ENCODE results near the gene PAPPA. TPM values are rescaled to one million over a fixed set of nuclear protein-coding genes. Genes with fewer than 3 reads are reported as not detected.

The PAPPA gene
- total RNA-seq, 1 donor from 2014 or later = 1.3 TPM

DNA sequence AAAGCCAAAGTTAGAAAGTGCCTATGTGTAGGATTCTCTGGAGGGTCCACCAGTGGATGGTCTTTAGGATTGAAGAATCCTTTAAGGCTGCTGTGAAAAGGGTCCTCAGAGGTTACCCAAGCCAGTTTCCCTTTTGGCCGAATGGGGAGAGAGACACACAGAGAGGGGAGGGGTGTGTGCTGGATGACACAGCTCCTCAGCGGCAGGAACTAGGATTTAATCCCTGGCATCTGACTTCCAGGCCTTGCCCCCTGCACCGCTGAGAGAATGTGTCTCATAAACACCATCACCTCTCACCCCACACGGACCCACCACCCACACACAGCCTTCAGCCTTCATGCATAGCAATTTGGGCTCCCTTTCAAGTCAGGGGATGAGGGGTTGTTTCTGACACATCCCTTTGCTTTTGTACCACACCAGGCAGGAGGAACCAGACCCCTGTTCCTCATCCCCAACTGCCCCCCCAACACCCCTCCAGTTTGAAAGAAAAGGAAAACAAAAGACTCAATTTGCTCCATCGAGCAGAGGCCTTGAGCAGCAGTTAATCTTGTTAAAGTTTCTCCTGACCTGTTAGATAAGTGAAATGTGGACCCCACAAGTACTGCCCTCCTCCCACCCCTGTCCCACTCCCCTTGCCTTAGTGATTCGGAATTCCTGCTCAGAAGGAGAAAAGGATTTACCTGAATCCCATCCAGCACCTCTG is 4.0 kb downstream of the PAPPA start:
- Histone ChIP-seq H3K27me3 (ENCODE audit: control insufficient read depth, insufficient read depth, low read length) (peaks cover 25% of the 10 kb centered on the region), H3K4me3 (ENCODE audit: low read depth, low read length) (no peak overlapping the region), H3K36me3 (ENCODE audit: control insufficient read depth, insufficient read depth, low read length) (no peaks in the 10 kb centered on the region)
- FAIRE-seq (peak; percentile 75), DNase-seq (ENCODE audit: low read depth) (no peak)
- TF ChIP-seq, protein P1, sequence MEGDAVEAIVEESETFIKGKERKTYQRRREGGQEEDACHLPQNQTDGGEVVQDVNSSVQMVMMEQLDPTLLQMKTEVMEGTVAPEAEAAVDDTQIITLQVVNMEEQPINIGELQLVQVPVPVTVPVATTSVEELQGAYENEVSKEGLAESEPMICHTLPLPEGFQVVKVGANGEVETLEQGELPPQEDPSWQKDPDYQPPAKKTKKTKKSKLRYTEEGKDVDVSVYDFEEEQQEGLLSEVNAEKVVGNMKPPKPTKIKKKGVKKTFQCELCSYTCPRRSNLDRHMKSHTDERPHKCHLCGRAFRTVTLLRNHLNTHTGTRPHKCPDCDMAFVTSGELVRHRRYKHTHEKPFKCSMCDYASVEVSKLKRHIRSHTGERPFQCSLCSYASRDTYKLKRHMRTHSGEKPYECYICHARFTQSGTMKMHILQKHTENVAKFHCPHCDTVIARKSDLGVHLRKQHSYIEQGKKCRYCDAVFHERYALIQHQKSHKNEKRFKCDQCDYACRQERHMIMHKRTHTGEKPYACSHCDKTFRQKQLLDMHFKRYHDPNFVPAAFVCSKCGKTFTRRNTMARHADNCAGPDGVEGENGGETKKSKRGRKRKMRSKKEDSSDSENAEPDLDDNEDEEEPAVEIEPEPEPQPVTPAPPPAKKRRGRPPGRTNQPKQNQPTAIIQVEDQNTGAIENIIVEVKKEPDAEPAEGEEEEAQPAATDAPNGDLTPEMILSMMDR (IDR thresholded peaks at IDR 0.05; ENCODE audit: insufficient read depth, low read length, severe bottlenecking) = no peak

DNA sequence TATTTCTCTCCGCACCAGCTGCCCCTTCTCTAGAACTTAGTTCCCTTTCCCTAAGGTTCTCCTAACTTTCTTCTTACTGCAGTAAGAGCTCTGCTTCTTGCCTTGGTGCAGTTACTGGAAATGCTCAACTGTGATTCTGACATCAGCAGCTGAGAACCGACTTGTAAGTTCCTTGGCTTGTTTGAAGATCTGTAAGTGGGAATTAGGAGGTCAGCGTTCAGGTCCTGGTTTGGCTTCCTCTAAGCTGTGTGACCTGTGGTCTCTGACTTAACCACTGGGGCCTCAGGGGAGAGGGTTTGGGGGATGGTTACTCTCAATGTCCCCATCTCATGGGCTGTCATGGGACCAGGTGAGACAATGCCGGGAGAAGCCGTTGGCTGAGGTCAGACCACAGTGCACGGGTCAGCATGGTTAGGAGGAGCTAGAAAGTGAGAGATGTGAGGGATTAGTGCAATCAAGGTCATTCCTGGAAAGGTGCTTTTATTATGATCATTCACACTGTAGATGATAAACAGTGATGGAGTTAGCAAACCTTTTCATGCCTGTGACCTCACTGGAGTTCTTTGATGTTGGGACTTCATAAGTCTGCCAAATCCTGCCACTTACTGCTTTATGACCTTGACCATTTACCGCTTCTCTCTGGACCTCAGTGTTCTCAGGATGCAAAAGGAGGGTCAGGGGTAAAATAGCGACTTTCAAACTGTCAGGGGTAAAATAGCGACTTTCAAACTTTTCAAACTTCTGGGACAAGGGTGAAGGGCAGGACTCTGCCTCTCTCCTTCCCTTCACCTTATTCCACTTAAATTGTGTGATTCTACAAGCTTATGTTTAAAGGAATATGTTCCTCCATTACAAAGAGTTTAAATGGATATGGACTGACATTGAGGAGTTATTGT is 7.3 kb downstream of the PAPPA start:
- TF ChIP-seq, protein P1 (IDR thresholded peaks at IDR 0.05; ENCODE audit: insufficient read depth, low read length, severe bottlenecking) = no peak
- Histone ChIP-seq H3K4me3 (ENCODE audit: low read depth, low read length) (no peak overlapping the region), H3K36me3 (ENCODE audit: control insufficient read depth, insufficient read depth, low read length) (no peaks in the 10 kb centered on the region), H3K27me3 (ENCODE audit: control insufficient read depth, insufficient read depth, low read length) (peaks cover 11% of the 10 kb centered on the region)
- FAIRE-seq (peak; percentile 50), DNase-seq (ENCODE audit: low read depth) (no peak)

DNA sequence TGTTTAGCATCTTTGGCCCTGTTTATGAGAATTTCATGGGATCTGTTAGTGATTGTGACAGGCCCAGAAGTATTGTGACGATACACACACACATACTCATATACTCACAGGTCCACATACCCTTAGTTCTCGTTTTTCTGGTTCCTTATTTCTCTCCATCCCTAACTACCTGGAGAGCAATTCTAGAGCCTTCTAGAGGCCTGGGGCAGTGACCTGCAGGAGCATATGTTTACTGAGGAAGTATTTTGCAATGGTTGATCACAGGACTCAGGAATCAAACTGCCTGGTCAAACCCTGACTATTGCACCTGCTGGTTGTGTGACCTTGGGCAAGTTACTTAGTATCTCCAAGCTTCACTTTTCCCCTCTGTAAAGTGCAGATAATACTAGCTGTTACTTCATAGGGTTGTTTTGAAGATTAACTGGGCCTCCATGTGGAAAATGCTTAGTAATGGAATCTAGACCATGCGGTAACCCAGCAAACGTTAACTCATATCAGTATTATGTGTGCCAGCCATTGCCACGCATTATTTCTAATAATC is 8.7 kb downstream of the PAPPA start:
- peaks cover 8% of the 10 kb centered on the region for H3K27me3 ChIP-seq (ENCODE audit: control insufficient read depth, insufficient read depth, low read length)
- TF ChIP-seq, protein P1 (IDR thresholded peaks at IDR 0.05; ENCODE audit: insufficient read depth, low read length, severe bottlenecking) = no peak
- no peak overlapping the region for H3K4me3 ChIP-seq (ENCODE audit: low read depth, low read length)
- no peak for DNase-seq (ENCODE audit: low read depth)
- H3K36me3 ChIP-seq (ENCODE audit: control insufficient read depth, insufficient read depth, low read length) = no peaks in the 10 kb centered on the region
- no peak for FAIRE-seq

DNA sequence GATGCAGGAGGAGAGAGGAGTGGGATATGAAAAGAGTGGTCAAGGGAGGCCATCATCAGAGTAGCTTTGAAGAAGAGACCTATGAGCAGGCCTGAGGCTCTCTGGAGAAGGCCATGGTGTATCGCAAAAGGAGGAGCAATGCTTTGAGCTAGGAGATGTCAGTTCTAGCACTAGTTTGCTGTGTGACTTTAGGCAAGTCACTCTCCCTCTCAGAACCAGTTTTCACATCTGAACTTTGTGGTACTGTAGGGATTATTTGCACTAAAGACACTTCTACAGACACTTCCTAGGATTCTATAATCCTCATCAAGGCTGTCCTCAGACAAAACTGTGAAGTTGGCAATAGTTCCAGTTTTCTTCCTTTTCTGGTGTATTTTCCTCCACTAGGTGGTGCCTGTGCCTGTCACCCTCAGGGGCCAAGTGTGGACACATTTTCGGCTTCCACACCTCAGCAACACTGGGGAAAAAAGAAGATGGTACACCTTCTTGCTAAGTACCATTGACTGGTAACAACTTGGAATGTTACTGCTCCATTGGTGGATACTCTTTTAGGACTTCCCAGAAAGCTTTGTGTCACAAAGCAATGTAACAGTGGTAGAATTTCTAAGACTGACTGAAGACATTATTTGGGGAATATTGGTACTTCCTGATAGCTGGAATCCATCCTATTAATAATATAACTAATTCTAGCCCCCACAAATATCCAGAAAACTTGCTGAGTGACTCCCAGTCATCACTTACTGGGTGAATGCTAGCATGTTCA is 9.9 kb downstream of the PAPPA start:
- H3K27me3 ChIP-seq (ENCODE audit: control insufficient read depth, insufficient read depth, low read length) = peaks cover 5% of the 10 kb centered on the region
- FAIRE-seq (peak; percentile 76), DNase-seq (ENCODE audit: low read depth) (no peak)
- no peaks in the 10 kb centered on the region for H3K36me3 ChIP-seq (ENCODE audit: control insufficient read depth, insufficient read depth, low read length)
- TF ChIP-seq, protein P1 (IDR thresholded peaks at IDR 0.05; ENCODE audit: insufficient read depth, low read length, severe bottlenecking) = peak; percentile 37
- no peak overlapping the region for H3K4me3 ChIP-seq (ENCODE audit: low read depth, low read length)

DNA sequence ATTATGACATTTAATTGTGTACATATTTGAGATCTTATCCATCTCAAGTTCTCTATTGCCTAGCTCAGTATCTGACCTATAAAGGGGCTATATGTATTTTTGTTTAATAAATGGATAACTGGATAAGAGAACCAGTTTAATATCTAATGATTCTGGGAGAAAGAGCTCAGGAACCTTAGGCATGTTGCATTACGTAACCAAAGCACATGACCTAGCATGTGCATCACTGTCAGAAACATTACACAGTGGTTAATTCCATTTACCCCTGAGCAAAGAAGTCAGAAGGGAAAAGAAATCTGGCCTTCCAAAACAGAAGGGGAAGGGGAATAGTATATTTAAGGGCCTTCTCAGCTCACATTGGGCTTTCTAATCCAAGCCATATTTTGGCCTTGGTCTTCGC is 12.3 kb downstream of the PAPPA start:
- TF ChIP-seq, protein P1 (IDR thresholded peaks at IDR 0.05; ENCODE audit: insufficient read depth, low read length, severe bottlenecking) = no peak
- Histone ChIP-seq H3K4me3 (ENCODE audit: low read depth, low read length) (no peak overlapping the region), H3K27me3 (ENCODE audit: control insufficient read depth, insufficient read depth, low read length) (peaks cover 1% of the 10 kb centered on the region), H3K36me3 (ENCODE audit: control insufficient read depth, insufficient read depth, low read length) (no peaks in the 10 kb centered on the region)
- DNase-seq (ENCODE audit: low read depth) (peak; percentile 47), FAIRE-seq (no peak)
